CD4-positive, alpha-beta T cell treated with Interleukin-4 for 4 hours (primary cell): ENCODE measurements around the gene MRPL55.

Source experiments
- DNase-seq: peaks from one replicate; pipeline ENCODE4 v3.0.0-alpha.2; 2020

MRPL55 gene

DNA sequence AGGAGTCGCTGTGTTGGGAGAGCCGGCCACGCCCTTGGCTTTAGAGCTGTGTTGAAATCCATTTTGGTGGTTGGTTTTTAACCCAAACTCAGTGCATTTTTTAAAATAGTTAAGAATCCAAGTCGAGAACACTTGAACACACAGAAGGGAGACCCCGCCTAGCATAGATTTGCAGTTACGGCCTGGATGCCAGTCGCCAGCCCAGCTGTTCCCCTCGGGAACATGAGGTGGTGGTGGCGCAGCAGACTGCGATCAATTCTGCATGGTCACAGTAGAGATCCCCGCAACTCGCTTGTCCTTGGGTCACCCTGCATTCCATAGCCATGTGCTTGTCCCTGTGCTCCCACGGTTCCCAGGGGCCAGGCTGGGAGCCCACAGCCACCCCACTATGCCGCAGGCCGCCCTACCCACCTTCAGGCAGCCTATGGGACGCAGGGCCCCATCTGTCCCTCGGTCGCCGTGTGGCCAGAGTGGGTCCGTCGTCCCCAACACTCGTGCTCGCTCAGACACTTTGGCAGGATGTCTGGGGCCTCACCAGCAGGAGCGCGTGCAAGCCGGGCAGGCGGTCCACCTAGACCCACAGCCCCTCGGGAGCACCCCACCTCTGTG is 10.7 kb downstream of the MRPL55 start:
- no peak for DNase-seq

DNA sequence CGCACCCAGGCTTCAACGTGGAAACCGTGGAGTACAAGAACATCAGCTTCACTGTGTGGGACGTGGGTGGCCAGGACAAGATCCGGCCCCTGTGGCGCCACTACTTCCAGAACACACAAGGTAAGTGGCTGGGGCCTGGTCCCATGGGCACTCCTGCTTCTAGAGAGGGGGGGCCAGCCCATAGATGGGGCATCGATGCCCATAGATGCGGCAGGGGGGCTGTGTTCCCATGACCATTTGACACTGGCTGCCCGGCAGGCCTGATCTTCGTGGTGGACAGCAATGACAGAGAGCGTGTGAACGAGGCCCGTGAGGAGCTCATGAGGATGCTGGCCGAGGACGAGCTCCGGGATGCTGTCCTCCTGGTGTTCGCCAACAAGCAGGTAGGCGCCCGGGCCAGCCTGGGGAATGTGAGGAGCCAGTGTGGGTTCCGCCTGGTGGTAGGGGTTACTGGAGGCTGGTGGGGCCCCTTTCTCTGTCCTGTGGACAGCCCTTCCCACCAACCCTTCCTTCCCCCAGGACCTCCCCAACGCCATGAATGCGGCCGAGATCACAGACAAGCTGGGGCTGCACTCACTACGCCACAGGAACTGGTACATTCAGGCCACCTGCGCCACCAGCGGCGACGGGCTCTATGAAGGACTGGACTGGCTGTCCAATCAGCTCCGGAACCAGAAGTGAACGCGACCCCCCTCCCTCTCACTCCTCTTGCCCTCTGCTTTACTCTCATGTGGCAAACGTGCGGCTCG is 11.6 kb downstream of the MRPL55 start:
- DNase-seq: no peak

DNA sequence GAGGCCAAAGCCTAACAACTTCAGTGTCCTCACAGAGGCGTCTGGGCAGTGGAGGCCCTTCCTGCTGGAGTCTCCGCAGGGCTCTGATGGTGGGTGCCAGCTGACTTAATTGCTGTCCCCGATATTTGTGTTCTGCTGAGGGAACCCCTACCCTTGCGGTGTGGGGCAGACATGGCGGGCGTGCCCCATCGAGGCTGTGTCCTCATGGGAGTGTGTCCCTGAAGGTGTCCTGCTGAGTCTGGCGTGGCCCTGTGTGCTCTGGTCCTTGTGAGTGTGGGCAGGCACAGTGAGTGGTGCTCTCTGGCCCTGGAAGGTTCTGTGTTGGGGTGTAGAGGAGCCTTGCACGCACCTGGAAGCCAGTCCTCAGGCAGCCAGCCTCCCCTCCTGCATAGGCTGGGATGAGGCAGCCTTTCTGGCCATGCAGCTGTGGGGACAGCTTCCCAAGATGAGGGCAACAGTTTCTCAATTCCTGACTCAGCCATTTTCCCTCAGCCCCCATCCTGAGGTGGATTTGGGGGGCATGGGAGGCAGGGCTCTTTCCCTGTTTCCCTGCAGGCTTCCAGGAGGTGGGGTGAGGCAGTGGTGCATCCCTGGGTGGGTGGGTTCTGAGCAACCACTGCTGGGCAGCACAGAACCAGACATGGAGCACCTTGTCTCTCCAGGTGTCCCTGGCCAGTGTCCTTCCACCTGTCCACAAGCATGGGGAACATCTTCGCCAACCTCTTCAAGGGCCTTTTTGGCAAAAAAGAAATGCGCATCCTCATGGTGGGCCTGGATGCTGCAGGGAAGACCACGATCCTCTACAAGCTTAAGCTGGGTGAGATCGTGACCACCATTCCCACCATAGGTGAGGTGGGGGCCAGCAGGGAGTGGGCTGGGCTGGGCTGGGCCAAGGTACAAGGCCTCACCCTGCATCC is 12.4 kb downstream of the MRPL55 start:
- DNase-seq: no peak

DNA sequence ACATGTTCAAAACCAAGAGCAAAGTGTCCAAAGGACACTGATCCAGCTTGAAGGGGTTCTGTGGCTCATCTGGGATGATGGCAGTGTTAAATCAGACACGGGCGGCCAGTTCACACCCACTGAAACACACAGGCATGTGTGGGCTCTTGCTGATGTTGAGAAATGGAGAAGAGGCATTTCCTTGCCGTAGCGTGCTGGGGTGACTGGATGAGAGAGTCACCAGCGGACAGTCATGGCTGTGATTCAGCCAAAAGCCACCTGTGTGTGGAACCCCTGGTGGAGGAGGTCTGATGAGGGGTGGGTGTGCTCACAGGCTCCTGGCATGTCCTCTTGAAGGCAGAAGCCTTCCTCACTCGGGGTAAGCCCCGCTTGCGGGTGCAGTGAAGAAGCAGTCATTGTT is 13.2 kb downstream of the MRPL55 start:
- no peak for DNase-seq

DNA sequence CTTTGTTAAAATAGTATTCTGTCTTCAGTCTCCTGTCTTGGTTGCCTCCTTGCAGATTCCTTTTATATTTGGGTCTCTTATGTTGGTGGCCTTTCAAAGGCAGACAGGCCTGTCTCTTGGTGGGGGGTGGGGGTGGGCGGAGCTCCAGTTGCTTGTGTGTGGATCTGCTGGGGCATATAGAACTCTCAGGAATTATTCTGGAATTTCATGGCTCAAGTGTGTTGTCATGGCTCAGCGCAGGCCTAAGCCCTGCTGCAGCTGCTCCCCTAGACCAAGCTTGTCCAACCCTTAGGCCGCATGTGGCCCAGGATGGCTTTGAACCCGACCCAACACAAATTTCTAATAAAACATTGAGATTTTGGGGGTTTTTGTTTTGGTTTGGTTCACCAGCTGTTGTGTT is 13.9 kb downstream of the MRPL55 start:
- DNase-seq: no peak

DNA sequence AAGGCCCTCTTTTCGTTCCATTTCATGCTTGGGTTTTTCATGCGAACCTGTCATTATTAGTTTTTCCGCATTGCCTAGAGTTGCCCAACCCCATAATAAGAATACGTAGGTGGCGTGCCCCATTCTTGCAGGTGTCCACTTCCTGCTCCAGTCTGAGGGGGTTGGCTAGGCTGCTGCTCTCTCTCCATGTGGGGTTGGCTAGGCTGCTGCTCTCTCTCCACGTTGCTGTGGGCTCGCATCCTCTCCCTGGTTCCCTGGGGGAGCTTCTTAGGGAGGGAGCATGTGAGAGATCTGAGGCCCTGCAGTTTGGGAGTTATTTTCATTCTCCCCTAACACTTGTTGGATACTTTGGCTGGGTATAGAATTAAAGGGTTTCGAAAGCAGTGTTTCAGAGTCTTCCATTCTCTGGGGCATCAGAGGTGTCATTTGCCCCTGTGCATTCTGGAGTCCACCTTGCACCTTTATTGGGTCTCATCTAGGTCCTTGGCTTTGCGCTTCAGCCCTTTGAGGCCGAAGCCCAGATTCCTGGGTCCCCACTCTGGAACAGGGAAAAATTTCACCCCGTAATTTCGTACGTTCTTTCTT is 14.6 kb downstream of the MRPL55 start:
- DNase-seq: no peak

DNA sequence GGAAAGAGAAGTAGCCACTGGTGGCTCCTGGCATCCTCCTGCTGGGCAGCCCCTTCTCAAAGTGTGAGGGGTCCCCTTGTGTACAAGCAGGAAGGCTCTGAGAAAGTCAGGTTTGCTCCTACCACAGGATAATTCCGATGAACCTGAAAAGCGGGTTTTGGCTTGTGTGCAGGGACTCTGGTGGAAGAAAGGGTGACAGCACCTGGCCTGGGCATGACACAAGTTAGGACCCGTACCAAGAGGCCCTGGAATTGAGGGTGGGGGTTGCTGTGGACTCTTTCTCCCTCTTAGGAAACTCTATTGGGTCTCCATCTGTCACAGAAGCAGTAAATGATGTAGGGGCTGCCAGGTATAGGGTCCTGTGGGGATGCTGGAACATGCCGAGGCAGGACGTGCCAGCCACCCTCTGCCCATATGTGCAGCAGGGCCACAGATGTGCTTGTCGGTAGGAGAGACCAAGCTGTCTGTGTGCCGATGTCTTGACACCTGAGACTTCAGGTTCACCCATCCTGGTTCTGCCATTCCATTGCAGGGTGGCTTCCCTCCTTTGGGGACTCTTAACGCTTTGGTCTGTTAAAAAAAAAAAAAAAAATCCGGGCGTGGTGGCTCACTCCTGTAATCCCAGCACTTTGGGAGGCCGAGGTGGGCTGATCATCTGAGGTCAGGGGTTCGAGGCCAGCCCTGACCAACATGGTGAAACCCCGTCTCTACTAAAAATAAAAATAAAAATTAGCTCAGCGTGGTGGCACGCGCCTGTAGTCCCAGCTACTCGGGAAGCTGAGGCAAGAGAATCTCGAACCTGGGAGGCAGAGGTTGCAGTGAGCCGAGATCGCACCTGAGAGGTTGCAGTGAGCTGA is 15.8 kb downstream of the MRPL55 start:
- no peak for DNase-seq

DNA sequence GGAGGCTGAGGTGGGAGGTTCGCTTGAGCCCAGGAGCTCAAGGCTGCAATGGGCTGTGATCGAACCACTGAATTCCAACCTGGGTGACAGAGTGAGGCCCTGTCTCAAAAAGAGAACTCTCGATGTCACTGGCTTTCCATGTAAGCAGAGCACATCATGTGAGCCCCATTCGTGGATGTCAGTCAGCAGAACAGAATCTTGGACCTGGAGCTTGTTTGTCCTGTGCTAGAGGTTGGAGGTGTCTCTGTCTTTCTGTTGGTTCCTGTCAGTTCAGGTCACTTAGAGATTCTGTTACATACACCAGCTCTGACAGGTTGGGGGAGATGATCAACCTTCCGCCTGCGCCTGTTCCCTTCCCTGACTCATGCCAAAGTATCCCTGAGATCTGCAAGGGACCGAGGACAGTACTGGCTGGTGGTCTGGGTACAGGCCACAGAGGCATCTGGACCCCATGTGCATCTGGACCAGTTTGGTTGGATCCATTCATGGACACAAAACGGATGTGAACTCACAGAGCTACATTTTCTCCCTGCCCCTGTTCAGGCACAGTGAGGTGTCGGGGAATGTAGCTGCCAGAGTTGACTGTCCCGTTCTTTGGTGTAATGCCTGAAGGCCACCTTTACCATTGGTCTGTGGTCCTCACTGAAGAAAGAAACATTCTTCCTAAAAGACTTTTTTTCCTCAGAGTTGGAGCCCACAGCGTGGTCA is 16.6 kb downstream of the MRPL55 start:
- DNase-seq: no peak

DNA sequence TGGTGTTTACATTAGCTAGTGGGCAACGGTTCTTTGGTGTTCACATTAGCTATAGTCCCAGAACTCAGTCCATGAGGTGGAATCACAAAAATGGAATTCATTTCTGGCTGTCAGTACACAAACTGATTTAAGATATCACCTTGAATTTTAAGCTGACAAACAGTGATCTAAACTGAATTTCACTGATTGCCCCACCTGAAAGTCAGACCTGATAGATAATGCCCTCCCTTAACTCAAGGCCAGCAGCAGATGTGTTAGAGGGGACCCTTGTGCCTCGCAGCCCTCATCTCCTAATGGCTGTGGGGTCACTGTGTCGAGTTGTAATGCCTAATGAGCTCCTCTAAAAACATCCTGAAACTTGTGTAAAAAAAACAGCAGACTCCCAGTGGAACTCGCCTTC is 18.0 kb downstream of the MRPL55 start:
- DNase-seq: no peak

DNA sequence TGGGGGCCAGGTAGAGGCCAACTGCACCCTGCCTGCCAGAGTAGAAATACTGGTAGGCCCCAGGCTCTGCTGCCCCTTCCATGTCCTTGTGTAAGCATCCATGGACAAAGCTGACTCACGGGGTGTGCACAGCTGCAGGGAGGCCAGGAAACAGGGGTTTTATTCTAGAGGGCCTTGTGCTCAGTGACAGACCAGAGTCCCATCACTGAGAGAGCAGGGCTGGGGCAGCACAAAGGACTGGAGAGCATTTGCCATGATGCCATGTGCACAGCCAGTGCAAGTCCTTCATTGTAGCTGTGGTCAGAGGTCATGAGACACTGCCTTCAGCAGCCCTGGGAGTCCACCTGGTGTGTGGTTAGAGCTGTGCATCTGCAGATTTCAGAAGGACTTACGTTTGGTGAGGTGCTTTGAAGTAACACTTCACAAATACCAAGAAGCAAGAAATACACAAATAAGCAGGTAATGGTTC is 18.5 kb downstream of the MRPL55 start:
- DNase-seq: no peak

DNA sequence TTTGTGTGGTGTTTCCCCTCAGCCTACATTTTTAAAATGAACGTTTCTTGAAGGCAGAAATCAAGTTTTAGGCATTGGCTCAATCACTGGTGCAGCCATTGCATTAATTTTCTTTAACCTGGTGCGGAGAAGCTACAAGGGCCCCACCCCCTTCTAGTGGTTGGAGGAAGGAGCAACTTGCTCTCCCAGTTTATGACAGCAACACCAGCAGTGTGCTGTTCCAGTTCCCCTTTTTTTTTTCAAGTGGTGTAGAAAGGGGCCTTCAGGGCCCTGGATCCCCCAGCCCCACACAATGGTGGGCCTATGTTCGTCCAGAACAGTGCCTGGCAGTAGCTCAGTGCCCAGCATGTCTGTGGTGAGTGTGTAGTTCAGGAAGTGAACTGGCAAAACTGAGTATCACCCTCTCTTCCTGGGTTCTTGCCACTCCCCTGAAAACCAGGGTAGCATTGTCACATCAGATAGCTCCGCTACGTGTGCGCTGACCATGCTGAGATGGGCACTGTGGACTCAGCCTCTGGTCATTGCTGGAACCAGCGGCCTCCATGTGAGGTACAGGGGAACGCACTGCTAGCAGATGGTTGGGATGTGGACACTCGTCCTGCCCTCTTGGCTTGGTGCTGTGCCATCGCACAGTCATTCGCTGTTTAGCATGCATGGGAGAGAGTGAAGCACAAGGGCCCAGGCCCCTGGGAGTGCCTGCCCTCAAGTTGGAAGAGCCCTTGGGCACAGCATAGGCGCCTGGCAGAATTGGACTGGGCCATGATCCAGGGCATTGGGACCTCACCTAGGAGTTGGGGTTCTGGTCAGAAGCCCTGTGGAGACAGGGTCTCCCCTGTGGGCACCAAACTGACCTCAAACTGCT is 19.3 kb downstream of the MRPL55 start:
- DNase-seq: no peak

DNA sequence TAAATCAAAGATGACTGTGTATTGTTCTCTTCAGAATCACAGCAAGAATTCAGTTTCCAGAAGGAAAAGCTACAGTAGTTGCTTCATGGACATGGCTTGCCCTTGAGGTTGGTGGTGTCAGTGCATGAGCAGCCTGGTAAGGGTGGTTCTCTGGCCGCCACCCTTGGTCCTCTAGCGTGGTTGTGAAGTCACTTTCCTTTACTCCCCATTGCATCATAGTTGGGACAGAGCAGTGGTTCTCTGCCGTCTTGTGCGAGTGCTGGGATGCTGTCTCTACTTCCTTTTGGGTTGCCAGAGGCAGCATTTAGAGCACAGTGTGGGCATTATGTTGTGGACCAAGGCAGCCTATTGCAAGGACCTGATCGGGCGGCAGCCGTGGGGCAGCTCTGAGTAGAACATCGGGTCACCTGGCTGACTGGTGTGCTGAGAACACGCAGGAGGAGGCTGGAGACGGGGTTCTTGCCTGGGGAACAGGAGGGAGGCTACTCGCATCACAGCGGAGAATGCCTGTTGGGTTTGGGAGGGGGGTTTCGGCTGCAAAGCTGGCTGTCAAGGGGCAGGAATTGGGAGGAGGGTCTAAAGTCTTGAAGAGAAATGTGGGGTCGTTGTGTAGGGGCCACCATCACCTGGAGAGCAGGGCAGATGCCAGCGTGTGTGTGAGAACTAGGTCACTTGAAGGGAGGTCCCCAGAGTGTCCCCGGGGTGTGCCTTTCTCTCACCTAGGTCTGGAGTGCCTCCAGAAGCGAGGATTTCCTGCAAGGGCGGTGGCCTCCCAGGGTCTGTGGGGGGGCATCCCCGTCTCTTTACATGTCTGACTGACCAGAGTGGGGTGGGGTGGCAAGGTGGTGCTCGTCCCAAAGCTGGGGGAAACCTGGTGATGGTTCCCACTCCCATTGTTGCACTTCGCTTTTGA is 20.3 kb downstream of the MRPL55 start:
- no peak for DNase-seq

DNA sequence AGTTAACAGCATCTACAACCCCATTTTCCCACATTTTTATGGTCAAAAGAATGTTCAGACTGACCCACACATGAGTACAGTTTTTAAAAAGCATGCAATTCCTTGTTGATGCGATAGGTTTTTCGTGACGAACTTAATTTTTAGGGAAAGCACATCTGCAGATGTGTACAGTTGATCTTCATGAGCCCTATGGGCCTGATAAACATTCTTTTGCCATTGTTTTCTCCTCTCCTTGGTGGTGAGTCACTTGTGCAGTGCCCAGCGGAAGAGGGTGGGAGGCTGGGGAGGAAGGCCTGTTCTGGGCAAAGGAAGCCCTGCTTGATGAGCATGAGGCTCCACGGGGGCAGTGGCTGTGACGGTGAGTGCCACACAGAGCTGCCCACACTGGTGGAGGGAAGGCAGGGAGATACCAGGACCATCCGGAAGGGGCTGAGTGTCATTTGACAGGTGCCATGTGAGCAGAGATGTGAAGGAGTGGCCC is 21.3 kb downstream of the MRPL55 start:
- no peak for DNase-seq

DNA sequence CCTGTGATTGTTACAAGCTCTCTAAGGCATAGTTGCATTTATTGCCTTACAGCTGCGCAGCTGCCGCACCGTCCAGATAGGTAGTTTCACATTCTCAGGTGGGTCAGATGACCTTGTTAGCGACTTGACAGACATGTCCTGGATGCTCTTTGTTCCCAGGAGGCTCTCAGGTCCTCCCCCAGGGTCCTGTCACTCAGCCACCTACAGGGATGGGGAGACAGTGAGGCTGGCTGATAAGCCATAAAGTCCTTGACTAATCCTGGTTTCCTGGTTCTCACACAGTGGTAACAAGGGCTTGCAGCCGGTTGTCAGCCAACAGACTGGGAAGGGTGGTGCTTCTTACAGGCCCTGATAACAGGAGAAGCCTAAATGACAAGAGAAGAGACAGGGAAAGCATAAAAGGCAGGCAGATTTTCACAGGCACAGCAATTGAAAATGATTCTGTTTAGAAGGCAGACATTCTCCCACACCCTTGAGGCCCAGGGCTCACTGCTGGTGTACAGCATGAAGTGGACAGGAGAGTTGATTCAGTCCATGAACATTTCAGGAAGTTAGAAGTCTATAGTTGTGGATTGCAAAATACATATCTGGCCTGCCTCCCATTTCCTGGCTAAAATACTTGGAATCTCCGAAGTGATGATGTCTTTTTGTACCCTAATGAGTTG is 23.7 kb downstream of the MRPL55 start:
- DNase-seq: no peak

DNA sequence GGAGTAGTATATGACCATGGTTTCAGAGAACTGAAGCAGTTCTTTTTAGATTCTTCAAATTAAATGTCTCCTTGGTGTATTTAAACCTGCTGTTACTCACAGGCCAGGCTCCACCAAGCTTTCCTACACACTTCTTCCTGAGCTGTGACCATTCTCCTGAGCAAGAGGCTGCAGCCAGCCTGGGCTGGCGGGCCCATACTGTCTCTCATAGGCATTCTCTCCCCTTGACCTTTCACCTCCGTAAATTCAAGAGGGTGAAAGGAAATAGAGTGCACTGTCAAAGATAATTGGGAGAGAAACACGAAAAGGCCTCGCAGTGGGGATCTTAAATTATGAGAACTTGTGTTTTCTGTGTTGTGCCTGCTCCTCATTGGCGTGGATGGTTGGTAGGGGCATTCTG is 24.3 kb downstream of the MRPL55 start:
- no peak for DNase-seq

DNA sequence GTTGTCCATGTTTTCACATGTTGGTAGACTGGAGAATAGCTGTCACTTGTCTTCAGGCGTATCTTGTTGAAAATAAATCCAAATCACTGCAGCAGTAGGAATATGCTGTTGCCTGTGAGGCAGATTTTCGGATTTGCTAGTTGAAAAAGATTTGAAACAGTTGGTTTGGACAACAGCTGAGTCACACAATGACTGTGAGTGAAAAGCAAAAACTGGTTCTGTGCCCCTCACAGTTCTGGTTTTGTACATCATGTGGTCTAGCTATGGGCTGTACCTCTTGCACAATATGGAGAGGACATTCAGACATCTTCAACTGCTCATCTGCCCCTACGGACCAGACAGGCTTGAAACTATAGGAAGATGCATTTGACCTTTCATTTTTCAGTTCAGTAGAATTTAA is 24.8 kb downstream of the MRPL55 start:
- peak; percentile 26 for DNase-seq

DNA sequence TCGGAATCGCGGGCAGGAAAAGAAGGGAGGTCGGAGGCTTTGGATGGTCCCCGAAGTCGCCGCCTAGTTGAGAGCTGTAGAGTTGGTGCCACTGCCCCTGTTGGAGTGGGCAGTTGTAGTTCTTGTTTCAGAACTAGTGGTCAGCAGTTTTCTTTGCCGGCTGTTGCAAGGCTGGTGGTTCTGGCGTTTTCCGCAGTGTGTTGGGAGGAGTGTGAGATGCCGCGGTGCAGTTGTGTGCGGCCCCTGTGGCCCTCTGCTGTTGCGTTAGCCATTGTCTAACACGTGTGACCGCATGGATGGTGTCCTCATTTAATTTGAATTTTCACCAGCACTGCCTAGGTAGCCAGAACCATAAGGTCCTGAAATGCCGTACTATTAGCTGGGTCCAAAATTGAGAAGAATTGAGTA is 25.2 kb downstream of the MRPL55 start:
- DNase-seq: no peak
